Activated naive CD4-positive, alpha-beta T cell (primary cell): Measurements from ENCODE around the gene NFATC1.

Experiments
- DNase-seq, 4 experiments: peaks; one replicate each; lab custom pipeline; 2025; lab: John Stamatoyannopoulos, UW

NFATC1 gene

DNA sequence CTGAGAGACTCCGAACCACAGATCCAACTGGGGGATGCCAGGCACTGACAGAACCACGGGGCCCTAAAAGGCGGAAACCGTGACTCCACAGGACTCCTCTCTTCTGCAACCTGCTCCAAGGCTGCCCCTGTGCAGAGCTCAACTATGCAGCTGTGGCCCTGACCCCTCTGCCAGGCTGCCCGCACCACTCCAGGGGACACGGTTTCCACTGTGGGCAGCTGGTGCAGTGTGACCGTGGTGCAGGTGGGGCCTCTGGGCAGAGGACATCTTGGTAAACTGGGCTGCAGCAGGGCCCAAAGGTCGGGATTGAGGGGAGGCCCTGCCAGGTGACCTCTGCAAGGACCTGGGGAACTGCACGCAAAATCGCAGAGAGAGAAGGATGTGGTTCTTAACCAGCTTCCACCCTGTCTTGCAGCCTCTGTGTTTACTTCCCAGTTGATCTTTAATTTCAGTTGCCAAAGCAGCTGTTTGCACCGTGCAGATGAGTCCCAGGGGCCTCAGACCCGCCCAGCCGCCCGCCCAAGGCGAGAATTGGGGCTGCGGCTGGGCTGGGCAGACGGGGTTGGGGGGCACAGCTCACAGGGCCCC, 179.3 kb downstream of the NFATC1 start:
- no peak for DNase-seq

DNA sequence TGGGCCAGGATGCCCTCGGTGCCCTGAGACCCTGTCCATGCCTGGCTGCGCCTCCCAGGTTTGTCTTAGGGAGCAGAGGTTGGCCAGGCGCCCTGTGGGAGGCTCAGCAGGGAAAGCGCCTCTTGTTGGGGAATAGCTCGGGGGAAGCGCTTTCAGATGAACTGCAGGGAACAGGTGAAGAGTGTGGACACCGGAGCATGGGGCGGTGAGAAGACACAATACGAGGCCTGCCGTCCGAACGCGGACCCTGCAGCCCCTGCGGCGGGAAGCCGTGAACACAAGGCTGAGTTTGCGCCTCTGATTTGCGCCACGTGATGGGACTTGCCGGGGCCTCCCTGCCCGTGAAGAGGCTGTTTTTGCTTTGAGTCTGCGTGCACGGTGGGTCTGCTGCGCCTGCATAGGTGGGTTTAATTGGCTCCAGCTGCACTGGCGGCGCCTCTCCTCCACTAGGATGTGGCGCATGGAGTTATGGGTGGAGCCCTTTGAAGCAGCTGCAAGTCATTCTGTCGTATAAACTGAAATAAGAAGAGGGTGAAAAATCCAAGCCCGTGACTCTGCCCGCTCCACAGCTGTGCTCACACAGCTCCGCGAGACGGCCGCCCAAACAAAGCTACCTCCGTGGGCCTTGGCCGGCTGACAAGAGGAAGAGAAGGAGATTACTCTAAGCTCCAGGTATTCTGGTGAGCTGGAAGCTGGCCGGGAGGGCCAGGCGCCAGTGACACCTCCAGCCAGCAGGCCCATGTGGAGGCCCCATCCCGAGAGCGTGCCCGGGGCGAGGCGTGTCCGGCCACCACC, 180.4 kb downstream of the NFATC1 start:
- no peak for DNase-seq

DNA sequence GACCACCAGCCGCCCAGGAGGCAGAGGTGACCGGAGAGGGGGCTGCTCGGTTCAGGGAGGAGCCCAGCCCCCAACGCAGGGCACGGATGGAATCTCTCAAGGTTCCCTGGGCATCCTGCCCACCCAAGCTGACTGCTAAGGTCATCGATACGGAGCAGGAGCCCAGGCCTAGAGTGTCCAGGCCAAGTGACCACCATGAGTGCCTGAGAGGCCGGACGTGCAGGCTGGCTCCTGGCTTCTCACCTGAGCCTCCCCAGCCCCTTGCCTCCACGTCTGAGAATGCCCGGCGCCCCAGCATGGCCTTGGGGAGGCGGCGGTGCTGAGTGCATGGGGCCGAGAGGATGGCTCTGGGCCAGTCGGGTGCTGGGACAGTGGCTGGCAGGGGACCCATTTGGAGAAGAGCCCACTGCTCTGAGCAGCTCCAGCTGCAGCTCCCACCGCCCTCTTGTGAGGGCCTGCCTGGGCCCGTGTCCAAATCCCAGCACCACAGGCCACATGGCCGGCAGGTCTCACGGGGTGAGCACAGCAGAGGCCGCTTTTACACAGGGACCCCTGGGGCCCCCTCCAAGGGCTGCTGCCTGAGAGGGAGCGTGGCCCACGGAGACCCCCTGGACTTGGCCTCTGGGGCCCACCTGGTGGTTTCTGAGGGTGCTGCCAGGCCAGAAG, 181.1 kb downstream of the NFATC1 start:
- no peak for DNase-seq

DNA sequence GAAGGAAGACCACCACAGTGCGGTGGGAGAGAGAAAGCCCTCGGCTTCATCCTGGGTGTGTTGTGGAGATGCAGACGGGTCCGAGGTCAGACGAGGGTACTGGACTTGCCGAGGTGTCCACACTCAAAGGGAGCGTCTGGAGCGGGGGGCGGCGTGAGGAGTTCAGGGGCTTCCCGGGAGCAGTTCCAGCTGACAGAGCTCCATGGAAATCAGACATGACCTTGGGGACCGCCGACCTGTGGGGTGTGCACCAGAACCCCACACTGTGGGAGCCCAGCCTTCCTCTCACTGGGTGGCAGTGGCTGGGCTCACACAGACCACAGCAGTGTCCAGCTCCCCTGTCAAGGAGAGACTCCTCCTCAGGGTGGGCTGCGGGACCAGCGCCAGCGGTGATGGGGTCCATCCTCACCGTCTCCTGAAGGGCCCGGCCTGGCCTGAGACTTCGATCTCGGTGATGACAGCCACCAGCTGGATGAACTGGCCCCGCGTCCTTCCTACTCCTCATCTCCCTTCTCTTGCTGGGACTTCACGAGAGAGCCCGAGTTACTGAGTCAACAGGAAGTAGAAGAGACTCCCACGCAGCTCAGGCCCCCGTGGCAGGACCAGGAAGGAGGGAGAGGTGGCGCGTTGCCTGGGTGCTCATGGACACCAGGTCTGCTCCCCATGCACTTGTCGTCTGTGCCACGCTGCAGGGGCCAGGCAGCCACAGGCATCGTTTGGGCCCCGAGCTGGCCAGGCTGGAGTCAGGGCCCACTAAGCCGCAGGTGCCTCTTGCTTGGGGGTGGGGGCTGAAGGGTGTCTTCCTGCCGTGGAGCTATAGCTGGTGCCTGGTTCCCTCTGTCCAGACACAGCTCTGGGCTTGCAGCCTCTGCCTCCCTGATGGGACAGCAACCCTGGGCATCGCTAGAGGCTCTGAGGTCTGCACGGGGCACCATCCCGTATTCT, 182.0 kb downstream of the NFATC1 start:
- DNase-seq: no peak

DNA sequence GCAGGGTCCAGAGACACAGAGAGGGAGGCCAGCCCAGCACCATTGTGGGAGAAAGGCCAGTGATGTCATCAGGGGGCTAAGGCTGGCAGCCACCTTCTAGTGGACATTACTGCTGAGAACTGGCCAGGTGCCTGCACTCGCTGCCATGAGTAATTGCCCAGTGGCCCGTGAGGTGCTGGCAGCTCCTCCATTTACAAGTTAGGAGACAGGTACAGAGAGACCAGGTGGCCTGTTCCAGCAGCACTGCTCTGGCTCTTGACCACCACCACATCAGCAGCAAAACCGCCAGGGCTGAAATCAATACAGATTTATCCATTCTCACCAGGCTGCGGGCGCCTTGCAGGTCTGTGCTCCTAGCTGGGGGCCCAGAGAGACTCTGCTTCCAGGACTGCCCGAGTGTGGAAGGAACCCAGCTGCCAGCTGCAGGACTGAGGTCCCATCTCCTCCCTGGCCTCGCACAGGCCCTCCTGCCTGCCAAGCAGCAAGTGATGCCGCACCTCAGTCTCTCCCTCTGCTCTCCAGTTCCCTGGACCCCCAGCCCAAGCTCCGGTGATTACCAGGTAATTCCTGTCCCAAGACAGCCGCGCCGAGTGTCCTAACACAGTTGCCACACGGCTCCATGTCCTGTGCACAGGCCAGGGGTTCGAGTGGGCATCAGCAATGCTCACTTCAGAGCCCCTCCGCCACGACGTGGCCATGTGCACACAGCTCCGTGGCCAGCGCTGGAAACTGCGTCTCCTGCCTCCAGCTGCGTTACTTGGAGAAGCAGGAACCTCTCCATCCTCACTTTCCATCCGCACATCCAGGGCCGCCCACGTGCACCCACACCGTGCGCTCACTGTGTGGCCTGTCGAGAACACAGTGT, 182.9 kb downstream of the NFATC1 start:
- no peak for DNase-seq
